HCT116 (cell line): ENCODE data around the gene STARD5. TPM values are rescaled to one million over a fixed set of nuclear protein-coding genes. Genes with fewer than 3 reads are reported as not detected.

Source experiments
- ATAC-seq: fragments of 200-7000 bp; cut with Tn5 transposase; 2 replicates; pipeline ENCODE4 v1.9.1; 2020; ENCODE audit warnings: mild to moderate bottlenecking, moderate library complexity
- BruUV-seq: library from RNA; stranded (reverse); fragments of 400-500 nt; replicated peaks from 2 replicates; lab custom pipeline; 2021; lab: Mats Ljungman, UMichigan
- CTCF ChIA-PET: fragments of 300-600 bp; sonication (Branson Sonifier 250); formaldehyde crosslinking; loops from one replicate; lab custom pipeline; 2021; ENCODE audit warnings: antibody characterized with exemption; lab: Charles Lee
- POLR2A ChIA-PET: fragments of 300-600, 350-600 bp; sonication (Branson Sonifier 250); formaldehyde crosslinking; loops from one replicate; lab custom pipeline; 2021; ENCODE audit warnings: antibody characterized with exemption; lab: Charles Lee
- RAD21 ChIA-PET, 2 experiments: fragments of 300-600 bp; sonication (Branson Sonifier 250); formaldehyde crosslinking; loops; one replicate each; lab custom pipeline; 2023; ENCODE audit warnings: low total read pairs in 2 of 2; ENCODE audit not compliant: uncharacterized antibody in 2 of 2, unreplicated experiment in 2 of 2, low non-redundant PET in 1 of 2; lab: Charles Lee
- DNase-seq: peaks from one replicate; pipeline ENCODE4 v3.0.0-alpha.2; 2010; ENCODE audit warnings: low read depth, low spot score
- H2AFZ ChIP-seq: fragments of 200-600 bp; shearing (Covaris generic), sonication (generic); 2 replicates; pipeline ENCODE4 v1.6.1; 2017; ENCODE audit warnings: low read depth, mixed run types, mixed read lengths, antibody characterized with exemption, low read length; ENCODE audit not compliant: poor library complexity, severe bottlenecking
- H3K27ac ChIP-seq: 2 replicates; pipeline ENCODE4 v1.5.1; 2012; ENCODE audit warnings: low read depth, low read length
- H3K27me3 ChIP-seq: fragments of 200-600 bp; sonication (generic); 2 replicates; pipeline ENCODE4 v1.6.1; 2016; ENCODE audit warnings: mixed run types, low read length, mixed read lengths; ENCODE audit not compliant: insufficient read depth
- H3K36me3 ChIP-seq, 2 experiments: fragments of 200-500 bp in 1 of 2; fragments of 200-600 bp in 1 of 2; sonication (Bioruptor generic) in 1 of 2; sonication (generic) in 1 of 2; 2 replicates each; pipeline versions ENCODE4 v1.5.1 to v1.6.1; 2014 to 2016; ENCODE audit warnings: low read length in 2 of 2, inconsistent platforms in 1 of 2, mixed read lengths in 1 of 2, mixed run types in 1 of 2; ENCODE audit not compliant: insufficient read depth in 2 of 2, control insufficient read depth in 1 of 2
- H3K4me1 ChIP-seq, 2 experiments: fragments of 200-600 bp in 1 of 2; sonication (generic) in 1 of 2; 2 replicates each; pipeline versions ENCODE4 v1.5.1 to v1.6.1; 2012 to 2017; ENCODE audit warnings: low read length in 2 of 2, inconsistent platforms in 1 of 2, mild to moderate bottlenecking in 1 of 2, mixed read lengths in 1 of 2, mixed run types in 1 of 2, moderate library complexity in 1 of 2; ENCODE audit not compliant: insufficient read depth in 2 of 2, control insufficient read depth in 1 of 2
- H3K4me2 ChIP-seq: fragments of 200-600 bp; sonication (generic); 2 replicates; pipeline ENCODE4 v1.6.1; 2017; ENCODE audit warnings: mixed run types, low read length, mixed read lengths
- H3K4me3 ChIP-seq, 2 experiments: fragments of 200-600 bp in 1 of 2; sonication (generic) in 1 of 2; replicated peaks in 1 of 2; 2 replicates each; pipeline ENCODE4 v1.5.1; 2011 to 2016; ENCODE audit warnings: low read length in 2 of 2, control low read depth in 1 of 2, low read depth in 1 of 2, mild to moderate bottlenecking in 1 of 2, mixed read lengths in 1 of 2, mixed run types in 1 of 2
- H3K79me2 ChIP-seq: fragments of 200-600 bp; sonication (generic); 2 replicates; pipeline ENCODE4 v1.6.1; 2017; ENCODE audit warnings: mild to moderate bottlenecking, mixed run types, low read length, moderate library complexity, mixed read lengths; ENCODE audit not compliant: insufficient read depth
- H3K9ac ChIP-seq: fragments of 200-600 bp; sonication (generic); 2 replicates; pipeline ENCODE4 v1.6.1; 2016; ENCODE audit warnings: low read length, mixed read lengths
- H3K9me2 ChIP-seq: fragments of 200-600 bp; sonication (generic), shearing (Covaris generic); 2 replicates; pipeline ENCODE4 v1.6.1; 2017; ENCODE audit warnings: mixed run types, mild to moderate bottlenecking, moderate library complexity; ENCODE audit not compliant: insufficient read depth
- H3K9me3 ChIP-seq, 2 experiments: fragments of 200-500 bp in 1 of 2; fragments of 200-600 bp in 1 of 2; sonication (Bioruptor generic) in 1 of 2; sonication (generic) in 1 of 2; 2 replicates each; pipeline ENCODE4 v1.6.1; 2014 to 2017; ENCODE audit warnings: low read length in 2 of 2, mixed read lengths in 2 of 2, inconsistent platforms in 1 of 2, low read depth in 1 of 2, mild to moderate bottlenecking in 1 of 2, mixed run types in 1 of 2, moderate library complexity in 1 of 2; ENCODE audit not compliant: control insufficient read depth in 1 of 2, insufficient read depth in 1 of 2
- H4K20me1 ChIP-seq: fragments of 200-600 bp; sonication (generic), shearing (Covaris generic); 2 replicates; pipeline ENCODE4 v1.6.1; 2017; ENCODE audit warnings: mixed run types, mild to moderate bottlenecking, moderate library complexity; ENCODE audit not compliant: insufficient read depth
- CBX3 ChIP-seq: IDR thresholded peaks from 2 replicates; pipeline ENCODE4 v1.6.1; 2012; ENCODE audit warnings: low read depth
- CEBPB ChIP-seq: IDR thresholded peaks from 2 replicates; pipeline ENCODE4 v1.6.1; 2012; ENCODE audit warnings: low read depth
- EGR1 ChIP-seq: IDR thresholded peaks from 2 replicates; pipeline ENCODE4 v1.6.1; 2012; ENCODE audit warnings: low read depth
- ELF1 ChIP-seq: IDR thresholded peaks from 2 replicates; pipeline ENCODE4 v1.6.1; 2012; ENCODE audit warnings: low read depth, borderline replicate concordance
- EZH2 ChIP-seq: fragments of 200-600 bp; sonication (generic); IDR thresholded peaks from 2 replicates; pipeline ENCODE4 v1.6.1; 2017; ENCODE audit warnings: antibody characterized with exemption, mixed run types
- EZH2phosphoT487 ChIP-seq: fragments of 200-600 bp; IDR thresholded peaks from 2 replicates; pipeline ENCODE4 v1.6.1; 2018; ENCODE audit warnings: antibody characterized with exemption, borderline replicate concordance
- FOSL1 ChIP-seq: IDR thresholded peaks from 2 replicates; pipeline ENCODE4 v1.6.1; 2012; ENCODE audit warnings: low read depth
- JUND ChIP-seq: IDR thresholded peaks from 2 replicates; pipeline ENCODE4 v1.6.1; 2012
- POLR2A ChIP-seq: IDR thresholded peaks from 2 replicates; pipeline ENCODE4 v1.7.0; 2011; ENCODE audit warnings: borderline replicate concordance; ENCODE audit not compliant: insufficient read depth, insufficient read length; ENCODE audit errors: extremely low read depth
- POLR2AphosphoS5 ChIP-seq: IDR thresholded peaks from 2 replicates; pipeline ENCODE4 v1.6.1; 2011; ENCODE audit warnings: mild to moderate bottlenecking, low read depth, low read length, moderate library complexity
- SP1 ChIP-seq: IDR thresholded peaks from 2 replicates; pipeline ENCODE4 v1.6.1; 2012; ENCODE audit warnings: low read depth
- YY1 ChIP-seq: IDR thresholded peaks from 2 replicates; pipeline ENCODE4 v1.6.1; 2011; ENCODE audit warnings: low read length, low read depth, moderate library complexity, mild to moderate bottlenecking; ENCODE audit not compliant: insufficient replicate concordance; ENCODE audit errors: extremely low read depth
- ZFX ChIP-seq: fragments of 450-650 bp; IDR thresholded peaks from 2 replicates; pipeline ENCODE4 v1.6.1; 2017
- ZNF274 ChIP-seq: fragments of 200-500 bp; sonication (Bioruptor generic); IDR thresholded peaks from 2 replicates; pipeline ENCODE4 v1.6.1; 2014; ENCODE audit warnings: mild to moderate bottlenecking, low read depth, low read length, inconsistent platforms
- intact Hi-C: fragments of 100-400 bp; cut with micrococcal nuclease; formaldehyde crosslinking; loops from 2 replicates; pipeline ENCODE4 v1.10.0; 2022
- total RNA-seq: library from RNA; stranded (reverse); gene quantifications from one replicate; pipeline ENCODE4 v1.2.1, GENCODE V29; 2021; ENCODE audit not compliant: unreplicated experiment
- TF ChIP-seq, protein P1 (sequence below), 3 experiments: fragments of 200-600 bp in 1 of 3; sonication (generic) in 1 of 3; IDR thresholded peaks in 2 of 3; conservative IDR thresholded peaks in 1 of 3; 2 replicates each; pipeline ENCODE4 v1.5.1; 2012 to 2017; ENCODE audit warnings: low read depth in 2 of 3, low read length in 2 of 3, antibody characterized with exemption in 1 of 3, borderline replicate concordance in 1 of 3, control low read depth in 1 of 3, mild to moderate bottlenecking in 1 of 3, mixed read lengths in 1 of 3, mixed run types in 1 of 3, moderate library complexity in 1 of 3; ENCODE audit not compliant: insufficient read depth in 1 of 3
- TF ChIP-seq, protein P2 (sequence below): IDR thresholded peaks from 2 replicates; pipeline ENCODE4 v1.6.1; 2012

Gene STARD5
- total RNA-seq, 1 experiment from 2014 or later, result 4.0 TPM

DNA sequence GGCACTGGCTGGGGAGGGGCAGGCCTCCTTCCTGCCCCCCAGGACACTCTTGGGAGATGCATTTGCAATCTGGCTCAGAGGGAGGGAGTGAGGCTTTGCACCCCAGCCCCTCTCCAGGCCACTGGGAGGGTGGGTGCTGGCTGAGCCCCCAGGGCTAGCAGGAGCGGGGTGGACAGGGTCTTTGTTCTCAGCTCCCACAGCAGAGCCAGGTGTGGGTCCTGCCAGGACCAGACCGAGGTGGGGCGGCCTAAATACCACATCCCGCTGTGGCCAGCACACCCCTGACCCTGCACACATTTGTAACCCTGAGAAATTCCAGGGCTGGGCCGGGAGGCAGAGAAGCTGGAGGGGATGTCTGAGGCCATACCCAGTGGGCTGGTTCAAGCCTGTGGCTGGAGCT is 41.0 kb downstream of the STARD5 start:
- no peak for DNase-seq
- Histone ChIP-seq H3K9me2 (no peaks in the 10 kb centered on the region), H3K9ac (no peak overlapping the region)
- TF ChIP-seq SP1 (no peak), POLR2A (no peak), EGR1 (no peak), FOSL1 (no peak), CEBPB (no peak)
- TF ChIP-seq, all 23 proteins: peak for 0
- intact Hi-C loops, result loop anchor here (2.0 kb wide), 1 partner anchor 46 kb away; no protein-coding TSS in a partner anchor
- CTCF ChIA-PET, result interaction anchor here (1.0 kb wide), 1 partner anchor 17 kb away, joined by 4 read pairs; no protein-coding TSS in a partner anchor
- H3K4me3 ChIP-seq, result no peak overlapping the region
- no peak overlapping the region for H2AFZ ChIP-seq
- no peak overlapping the region for H3K4me2 ChIP-seq
- POLR2A ChIA-PET, result interaction anchor here (1.2 kb wide), 1 partner anchor 41 kb away, joined by 3 read pairs; the partner anchor contains the start of gene STARD5
- H3K36me3 ChIP-seq, result no peaks in the 10 kb centered on the region
- H3K9me3 ChIP-seq, result no peaks in the 10 kb centered on the region
- no peak for ATAC-seq
- no TSS peak for BruUV-seq
- no peaks in the 10 kb centered on the region for H4K20me1 ChIP-seq
- H3K27ac ChIP-seq, result no peak overlapping the region
- no peaks in the 10 kb centered on the region for H3K4me1 ChIP-seq
- H3K27me3 ChIP-seq, result no peaks in the 10 kb centered on the region
- no peaks in the 10 kb centered on the region for H3K79me2 ChIP-seq
- RAD21 ChIA-PET, result no interaction called here

- ChIA-PET CTCF (no interaction called here), RAD21 (no interaction called here), POLR2A (interaction anchor here (1.2 kb wide), 1 partner anchor 41 kb away, joined by 3 read pairs; the partner anchor contains the start of gene STARD5)
- no peaks in the 10 kb centered on the region for H3K79me2 ChIP-seq
- H3K9me3 ChIP-seq, result no peaks in the 10 kb centered on the region
- DNase-seq, result no peak
- TF ChIP-seq ZNF274 (no peak), CBX3 (no peak), EGR1 (no peak), POLR2AphosphoS5 (no peak), EZH2 (no peak), POLR2A (no peak), ELF1 (no peak), EZH2phosphoT487 (no peak), JUND (no peak), ZFX (no peak), YY1 (no peak)
- TF ChIP-seq, protein P1, sequence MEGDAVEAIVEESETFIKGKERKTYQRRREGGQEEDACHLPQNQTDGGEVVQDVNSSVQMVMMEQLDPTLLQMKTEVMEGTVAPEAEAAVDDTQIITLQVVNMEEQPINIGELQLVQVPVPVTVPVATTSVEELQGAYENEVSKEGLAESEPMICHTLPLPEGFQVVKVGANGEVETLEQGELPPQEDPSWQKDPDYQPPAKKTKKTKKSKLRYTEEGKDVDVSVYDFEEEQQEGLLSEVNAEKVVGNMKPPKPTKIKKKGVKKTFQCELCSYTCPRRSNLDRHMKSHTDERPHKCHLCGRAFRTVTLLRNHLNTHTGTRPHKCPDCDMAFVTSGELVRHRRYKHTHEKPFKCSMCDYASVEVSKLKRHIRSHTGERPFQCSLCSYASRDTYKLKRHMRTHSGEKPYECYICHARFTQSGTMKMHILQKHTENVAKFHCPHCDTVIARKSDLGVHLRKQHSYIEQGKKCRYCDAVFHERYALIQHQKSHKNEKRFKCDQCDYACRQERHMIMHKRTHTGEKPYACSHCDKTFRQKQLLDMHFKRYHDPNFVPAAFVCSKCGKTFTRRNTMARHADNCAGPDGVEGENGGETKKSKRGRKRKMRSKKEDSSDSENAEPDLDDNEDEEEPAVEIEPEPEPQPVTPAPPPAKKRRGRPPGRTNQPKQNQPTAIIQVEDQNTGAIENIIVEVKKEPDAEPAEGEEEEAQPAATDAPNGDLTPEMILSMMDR (IDR thresholded peaks at IDR 0.05 in 2 of 3, conservative IDR thresholded peaks at IDR 0.05 in 1 of 3; ENCODE audit: borderline replicate concordance in 1 of 3, insufficient read depth in 1 of 3, low read depth in 2 of 3, low read length in 2 of 3), result no peak
- TF ChIP-seq, protein P2, sequence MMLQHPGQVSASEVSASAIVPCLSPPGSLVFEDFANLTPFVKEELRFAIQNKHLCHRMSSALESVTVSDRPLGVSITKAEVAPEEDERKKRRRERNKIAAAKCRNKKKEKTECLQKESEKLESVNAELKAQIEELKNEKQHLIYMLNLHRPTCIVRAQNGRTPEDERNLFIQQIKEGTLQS, result no peak
- H3K4me2 ChIP-seq, result no peak overlapping the region
- no peaks in the 10 kb centered on the region for H3K27me3 ChIP-seq
- no peaks in the 10 kb centered on the region for H3K4me1 ChIP-seq
- H3K4me3 ChIP-seq, result no peak overlapping the region
- no peaks in the 10 kb centered on the region for H3K36me3 ChIP-seq
- no peaks in the 10 kb centered on the region for H3K9me2 ChIP-seq
- no peaks in the 10 kb centered on the region for H4K20me1 ChIP-seq
- ATAC-seq, result no peak
- intact Hi-C loops, result loop anchor here (2.0 kb wide), 1 partner anchor 46 kb away; no protein-coding TSS in a partner anchor
- H3K9ac ChIP-seq, result no peak overlapping the region
- BruUV-seq, result no TSS peak
- no peak overlapping the region for H3K27ac ChIP-seq
- H2AFZ ChIP-seq, result no peak overlapping the region
Observed at GRCh38 chr15:81282606-81282895, 41.4 kb downstream of the STARD5 start.
